ENCODE data around the gene BAIAP2. TPM values are rescaled to one million over a fixed set of nuclear protein-coding genes. Genes with fewer than 3 reads are reported as not detected.

The BAIAP2 gene
- total RNA-seq, 1 experiment from 2014 or later: 57.7 TPM

DNA sequence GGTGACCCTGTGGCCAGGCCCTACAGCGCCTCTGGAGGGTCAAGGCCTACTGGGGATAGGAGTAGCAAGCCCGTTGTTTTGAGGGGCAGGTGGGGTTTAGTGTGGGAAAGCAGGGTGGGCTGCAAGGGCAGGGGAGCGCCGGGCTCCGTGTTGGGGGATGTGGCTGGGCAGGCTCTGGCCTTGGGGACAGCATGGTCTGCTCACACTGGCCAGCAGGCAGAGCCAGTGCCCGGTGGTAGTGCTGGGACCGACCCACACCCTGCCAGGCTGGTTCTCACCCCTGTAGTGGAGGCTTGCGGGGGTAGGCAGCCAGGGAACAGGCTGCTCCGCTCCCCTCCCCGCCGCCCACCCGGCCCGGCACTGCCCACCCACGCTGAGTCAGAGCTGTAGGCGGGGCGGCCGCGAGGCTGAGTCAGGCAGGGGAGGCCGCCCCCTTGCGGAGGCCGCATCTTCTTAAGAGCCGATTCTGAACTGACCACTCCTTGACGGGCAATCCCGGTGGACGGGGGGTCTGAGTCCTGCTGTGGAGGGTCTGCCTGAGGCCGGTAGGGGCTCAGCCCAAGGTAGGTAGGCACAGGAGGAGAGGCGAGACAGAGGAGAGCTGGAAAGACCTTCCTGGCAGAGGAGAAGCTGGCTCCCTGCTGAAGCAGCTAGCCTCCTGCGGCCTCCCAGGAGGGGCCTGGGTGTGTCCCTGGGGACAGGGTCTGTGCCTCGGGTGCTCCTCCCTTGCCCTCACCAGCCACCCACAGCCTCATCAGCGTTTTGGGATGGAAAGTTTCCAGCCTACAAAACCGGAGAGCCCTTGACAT, 62.4 kb downstream of the BAIAP2 start:
- Mint-ChIP-seq H3K27ac (ENCODE audit: unreplicated experiment) (no peak overlapping the region), H3K4me1 (ENCODE audit: low read depth, unreplicated experiment) (no peaks in the 10 kb centered on the region), H3K27me3 (ENCODE audit: insufficient read depth, unreplicated experiment) (no peaks in the 10 kb centered on the region), H3K9me3 (ENCODE audit: unreplicated experiment) (no peaks in the 10 kb centered on the region), H3K36me3 (ENCODE audit: insufficient read depth, unreplicated experiment) (peaks cover 33% of the 10 kb centered on the region), H3K4me3 (ENCODE audit: unreplicated experiment) (no peak overlapping the region)
- intact Hi-C loops (cut with micrococcal nuclease; ENCODE audit: unreplicated experiment): loop anchor here (5.0 kb wide), 1 partner anchor 55 kb away; no protein-coding TSS in a partner anchor
- Histone ChIP-seq H3K9me3 (no peaks in the 10 kb centered on the region), H3K27me3 (replicated peaks; ENCODE audit: control insufficient read depth, insufficient read depth, low read length) (no peaks in the 10 kb centered on the region), H3K4me3 (ENCODE audit: low read depth, low read length) (no peak overlapping the region), H3K36me3 (ENCODE audit: control insufficient read depth, insufficient read depth, low read length) (peaks cover 1% of the 10 kb centered on the region; the same call in 1 of the 2 replicates), H3K4me1 (peaks cover 15% of the 10 kb centered on the region)
- TF ChIP-seq, protein P1, sequence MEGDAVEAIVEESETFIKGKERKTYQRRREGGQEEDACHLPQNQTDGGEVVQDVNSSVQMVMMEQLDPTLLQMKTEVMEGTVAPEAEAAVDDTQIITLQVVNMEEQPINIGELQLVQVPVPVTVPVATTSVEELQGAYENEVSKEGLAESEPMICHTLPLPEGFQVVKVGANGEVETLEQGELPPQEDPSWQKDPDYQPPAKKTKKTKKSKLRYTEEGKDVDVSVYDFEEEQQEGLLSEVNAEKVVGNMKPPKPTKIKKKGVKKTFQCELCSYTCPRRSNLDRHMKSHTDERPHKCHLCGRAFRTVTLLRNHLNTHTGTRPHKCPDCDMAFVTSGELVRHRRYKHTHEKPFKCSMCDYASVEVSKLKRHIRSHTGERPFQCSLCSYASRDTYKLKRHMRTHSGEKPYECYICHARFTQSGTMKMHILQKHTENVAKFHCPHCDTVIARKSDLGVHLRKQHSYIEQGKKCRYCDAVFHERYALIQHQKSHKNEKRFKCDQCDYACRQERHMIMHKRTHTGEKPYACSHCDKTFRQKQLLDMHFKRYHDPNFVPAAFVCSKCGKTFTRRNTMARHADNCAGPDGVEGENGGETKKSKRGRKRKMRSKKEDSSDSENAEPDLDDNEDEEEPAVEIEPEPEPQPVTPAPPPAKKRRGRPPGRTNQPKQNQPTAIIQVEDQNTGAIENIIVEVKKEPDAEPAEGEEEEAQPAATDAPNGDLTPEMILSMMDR (IDR thresholded peaks at IDR 0.05; ENCODE audit: insufficient read depth in 1 of 2, low read depth in 1 of 2, low read length in 1 of 2, severe bottlenecking in 1 of 2, unreplicated experiment in 1 of 2): no peak
- ChIA-PET CTCF (interaction anchor here (0.6 kb wide), 1 partner anchor 114 kb away, joined by 3 read pairs; no protein-coding TSS in a partner anchor), POLR2A (no interaction called here)
- no TSS peak for BruUV-seq (replicated peaks)
- DNase-seq: no peak

DNA sequence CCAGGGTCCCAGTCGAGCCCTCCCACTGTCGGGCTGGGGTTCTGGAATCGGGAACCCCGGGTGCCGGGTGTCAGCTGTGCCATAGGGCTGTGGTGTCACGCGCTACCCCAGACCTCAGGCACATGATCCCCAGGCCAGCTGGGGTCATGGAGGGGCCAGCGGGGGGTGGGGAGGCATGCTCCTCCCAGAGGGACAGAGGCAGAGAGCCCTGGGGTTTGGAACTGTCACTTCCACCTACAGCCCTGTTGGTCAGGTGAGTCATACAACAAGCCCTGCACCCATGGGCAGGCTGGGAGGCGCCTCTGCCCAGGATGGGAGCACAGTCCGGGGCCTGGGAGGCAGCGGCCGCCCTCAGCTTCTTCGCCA, 63.0 kb downstream of the BAIAP2 start:
- Histone ChIP-seq H3K36me3 (ENCODE audit: control insufficient read depth, insufficient read depth, low read length) (peaks cover 1% of the 10 kb centered on the region; the same call in 1 of the 2 replicates), H3K9me3 (no peaks in the 10 kb centered on the region), H3K4me3 (ENCODE audit: low read depth, low read length) (no peak overlapping the region), H3K4me1 (peaks cover 15% of the 10 kb centered on the region), H3K27me3 (replicated peaks; ENCODE audit: control insufficient read depth, insufficient read depth, low read length) (no peaks in the 10 kb centered on the region)
- POLR2A ChIA-PET: no interaction called here
- H3K9me3 Mint-ChIP-seq (ENCODE audit: unreplicated experiment): no peaks in the 10 kb centered on the region
- H3K27me3 Mint-ChIP-seq (ENCODE audit: insufficient read depth, unreplicated experiment): no peaks in the 10 kb centered on the region
- TF ChIP-seq, protein P1 (IDR thresholded peaks at IDR 0.05; ENCODE audit: insufficient read depth in 1 of 2, low read depth in 1 of 2, low read length in 1 of 2, severe bottlenecking in 1 of 2, unreplicated experiment in 1 of 2): no peak
- DNase-seq: no peak
- H3K4me3 Mint-ChIP-seq (ENCODE audit: unreplicated experiment): no peak overlapping the region
- intact Hi-C loops (cut with micrococcal nuclease; ENCODE audit: unreplicated experiment): loop anchor here (5.0 kb wide), 1 partner anchor 56 kb away; no protein-coding TSS in a partner anchor
- H3K4me1 Mint-ChIP-seq (ENCODE audit: low read depth, unreplicated experiment): no peaks in the 10 kb centered on the region
- peaks cover 35% of the 10 kb centered on the region for H3K36me3 Mint-ChIP-seq (ENCODE audit: insufficient read depth, unreplicated experiment)
- BruUV-seq (replicated peaks): no TSS peak
- CTCF ChIA-PET: interaction anchor here (0.6 kb wide), 1 partner anchor 113 kb away, joined by 3 read pairs; no protein-coding TSS in a partner anchor
- H3K27ac Mint-ChIP-seq (ENCODE audit: unreplicated experiment): no peak overlapping the region

DNA sequence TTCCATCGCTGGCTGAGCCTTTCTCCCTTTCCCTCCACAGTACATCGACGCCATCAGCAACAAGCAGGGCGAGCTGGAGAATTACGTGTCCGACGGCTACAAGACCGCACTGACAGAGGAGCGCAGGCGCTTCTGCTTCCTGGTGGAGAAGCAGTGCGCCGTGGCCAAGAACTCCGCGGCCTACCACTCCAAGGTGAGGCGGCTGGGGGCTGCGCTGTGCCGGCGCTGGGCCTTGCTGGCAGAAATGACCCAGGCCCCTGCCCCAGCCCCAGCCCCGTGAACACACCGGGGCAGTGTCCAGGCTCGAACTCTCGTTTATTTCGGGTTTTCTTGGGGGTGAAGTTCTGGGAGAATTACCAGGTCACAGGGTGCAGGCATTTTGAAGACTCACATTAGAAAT, 64.9 kb downstream of the BAIAP2 start:
- BruUV-seq (replicated peaks): no TSS peak
- ChIA-PET CTCF (no interaction called here), POLR2A (no interaction called here)
- TF ChIP-seq, protein P1 (IDR thresholded peaks at IDR 0.05; ENCODE audit: insufficient read depth in 1 of 2, low read depth in 1 of 2, low read length in 1 of 2, severe bottlenecking in 1 of 2, unreplicated experiment in 1 of 2): no peak
- peaks cover 35% of the 10 kb centered on the region for H3K36me3 Mint-ChIP-seq (ENCODE audit: insufficient read depth, unreplicated experiment)
- H3K27me3 Mint-ChIP-seq (ENCODE audit: insufficient read depth, unreplicated experiment): no peaks in the 10 kb centered on the region
- H3K9me3 Mint-ChIP-seq (ENCODE audit: unreplicated experiment): no peaks in the 10 kb centered on the region
- intact Hi-C loops (cut with micrococcal nuclease; ENCODE audit: unreplicated experiment): loop anchor here (2.0 to 5.0 kb wide), 3 partner anchors 58 to 111 kb away; no protein-coding TSS in a partner anchor
- H3K27me3 ChIP-seq (replicated peaks; ENCODE audit: control insufficient read depth, insufficient read depth, low read length): no peaks in the 10 kb centered on the region
- 0 out of 2 replicates have a peak, but pooled peaks cover 1% of the 10 kb centered on the region for H3K36me3 ChIP-seq (ENCODE audit: control insufficient read depth, insufficient read depth, low read length)
- H3K4me3 ChIP-seq (ENCODE audit: low read depth, low read length): no peak overlapping the region
- DNase-seq: no peak
- H3K4me1 Mint-ChIP-seq (ENCODE audit: low read depth, unreplicated experiment): no peaks in the 10 kb centered on the region
- H3K4me3 Mint-ChIP-seq (ENCODE audit: unreplicated experiment): no peak overlapping the region
- no peak overlapping the region for H3K27ac Mint-ChIP-seq (ENCODE audit: unreplicated experiment)
- peaks cover 6% of the 10 kb centered on the region for H3K4me1 ChIP-seq
- no peaks in the 10 kb centered on the region for H3K9me3 ChIP-seq

All from Caco-2 (cell line).